ENCODE results near the gene TTC9.

- TF ChIP-seq, protein P1, sequence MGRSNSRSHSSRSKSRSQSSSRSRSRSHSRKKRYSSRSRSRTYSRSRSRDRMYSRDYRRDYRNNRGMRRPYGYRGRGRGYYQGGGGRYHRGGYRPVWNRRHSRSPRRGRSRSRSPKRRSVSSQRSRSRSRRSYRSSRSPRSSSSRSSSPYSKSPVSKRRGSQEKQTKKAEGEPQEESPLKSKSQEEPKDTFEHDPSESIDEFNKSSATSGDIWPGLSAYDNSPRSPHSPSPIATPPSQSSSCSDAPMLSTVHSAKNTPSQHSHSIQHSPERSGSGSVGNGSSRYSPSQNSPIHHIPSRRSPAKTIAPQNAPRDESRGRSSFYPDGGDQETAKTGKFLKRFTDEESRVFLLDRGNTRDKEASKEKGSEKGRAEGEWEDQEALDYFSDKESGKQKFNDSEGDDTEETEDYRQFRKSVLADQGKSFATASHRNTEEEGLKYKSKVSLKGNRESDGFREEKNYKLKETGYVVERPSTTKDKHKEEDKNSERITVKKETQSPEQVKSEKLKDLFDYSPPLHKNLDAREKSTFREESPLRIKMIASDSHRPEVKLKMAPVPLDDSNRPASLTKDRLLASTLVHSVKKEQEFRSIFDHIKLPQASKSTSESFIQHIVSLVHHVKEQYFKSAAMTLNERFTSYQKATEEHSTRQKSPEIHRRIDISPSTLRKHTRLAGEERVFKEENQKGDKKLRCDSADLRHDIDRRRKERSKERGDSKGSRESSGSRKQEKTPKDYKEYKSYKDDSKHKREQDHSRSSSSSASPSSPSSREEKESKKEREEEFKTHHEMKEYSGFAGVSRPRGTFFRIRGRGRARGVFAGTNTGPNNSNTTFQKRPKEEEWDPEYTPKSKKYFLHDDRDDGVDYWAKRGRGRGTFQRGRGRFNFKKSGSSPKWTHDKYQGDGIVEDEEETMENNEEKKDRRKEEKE (IDR thresholded peaks at IDR 0.05; ENCODE audit: borderline replicate concordance in 1 of 2, control insufficient read depth in 1 of 2, low read depth in 2 of 2, low read length in 1 of 2), result no peak
- no peak for TF ChIP-seq JUNB (CRISPR knock-in tag; conservative IDR thresholded peaks at IDR 0.05)
- no peak for TF ChIP-seq SMARCE1 (IDR thresholded peaks at IDR 0.05)
- TF ChIP-seq CBFB (CRISPR knock-in tag; IDR thresholded peaks at IDR 0.05), result no peak
- no peak for TF ChIP-seq ZNF280B (CRISPR knock-in tag; IDR thresholded peaks at IDR 0.05)
- TF ChIP-seq, protein P2, sequence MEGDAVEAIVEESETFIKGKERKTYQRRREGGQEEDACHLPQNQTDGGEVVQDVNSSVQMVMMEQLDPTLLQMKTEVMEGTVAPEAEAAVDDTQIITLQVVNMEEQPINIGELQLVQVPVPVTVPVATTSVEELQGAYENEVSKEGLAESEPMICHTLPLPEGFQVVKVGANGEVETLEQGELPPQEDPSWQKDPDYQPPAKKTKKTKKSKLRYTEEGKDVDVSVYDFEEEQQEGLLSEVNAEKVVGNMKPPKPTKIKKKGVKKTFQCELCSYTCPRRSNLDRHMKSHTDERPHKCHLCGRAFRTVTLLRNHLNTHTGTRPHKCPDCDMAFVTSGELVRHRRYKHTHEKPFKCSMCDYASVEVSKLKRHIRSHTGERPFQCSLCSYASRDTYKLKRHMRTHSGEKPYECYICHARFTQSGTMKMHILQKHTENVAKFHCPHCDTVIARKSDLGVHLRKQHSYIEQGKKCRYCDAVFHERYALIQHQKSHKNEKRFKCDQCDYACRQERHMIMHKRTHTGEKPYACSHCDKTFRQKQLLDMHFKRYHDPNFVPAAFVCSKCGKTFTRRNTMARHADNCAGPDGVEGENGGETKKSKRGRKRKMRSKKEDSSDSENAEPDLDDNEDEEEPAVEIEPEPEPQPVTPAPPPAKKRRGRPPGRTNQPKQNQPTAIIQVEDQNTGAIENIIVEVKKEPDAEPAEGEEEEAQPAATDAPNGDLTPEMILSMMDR (IDR thresholded peaks at IDR 0.05 in 2 of 3, conservative IDR thresholded peaks at IDR 0.05 in 1 of 3; ENCODE audit: insufficient read depth in 2 of 3, low read depth in 1 of 3, low read length in 3 of 3), result no peak
- TF ChIP-seq ZNF354B (CRISPR knock-in tag; IDR thresholded peaks at IDR 0.05), result no peak
- TF ChIP-seq TCFL5 (CRISPR knock-in tag; conservative IDR thresholded peaks at IDR 0.05), result no peak
- TF ChIP-seq PML (IDR thresholded peaks at IDR 0.05; ENCODE audit: low read length), result no peak
- TF ChIP-seq FOXK2 (conservative IDR thresholded peaks at IDR 0.05 in 1 of 2, IDR thresholded peaks at IDR 0.05 in 1 of 2; ENCODE audit: low read depth in 2 of 2), result no peak
- no peak for TF ChIP-seq BRCA1 (IDR thresholded peaks at IDR 0.05)
- no peak for TF ChIP-seq BRCA1 (CRISPR knock-in tag; IDR thresholded peaks at IDR 0.05)
- no peak for TF ChIP-seq TCF3 (CRISPR knock-in tag; IDR thresholded peaks at IDR 0.05)
- TF ChIP-seq ZNF518B (CRISPR knock-in tag; IDR thresholded peaks at IDR 0.05), result no peak
Measured at GRCh38 chr14:70619708-70620107, 22.0 kb upstream of the TTC9 start.
